Heart left ventricle (tissue), 16 donors: ENCODE data around the gene CHD8. TPM values are rescaled to one million over a fixed set of nuclear protein-coding genes. Genes with fewer than 3 reads are reported as not detected.

Experiments used
- ATAC-seq, 4 donors: fragments of 200-7000 bp; cut with Tn5 transposase; one replicate each; pipeline ENCODE4 v1.9.1; 2020 to 2022; ENCODE audit warnings: moderate library complexity in 4 of 4, mild to moderate bottlenecking in 3 of 4, moderate number of reproducible peaks in 1 of 4
- DNase-seq, 5 donors: peaks; one replicate each; pipeline ENCODE4 v3.0.0-alpha.2; 2020
- H3K27ac ChIP-seq, 12 donors: fragments of 200-600 bp; sonication (generic) in 4 of 12; one replicate each; pipeline versions ENCODE4 v1.5.0 to v1.8.0; 2016 to 2022; ENCODE audit warnings: mild to moderate bottlenecking in 2 of 12
- H3K27me3 ChIP-seq, 9 donors: fragments of 200-600 bp; sonication (generic) in 2 of 9; one replicate each; pipeline versions ENCODE4 v1.5.1 to v1.8.0; 2016 to 2022; ENCODE audit warnings: mild to moderate bottlenecking in 3 of 9
- H3K36me3 ChIP-seq, 9 donors: fragments of 200-600 bp; sonication (generic) in 2 of 9; one replicate each; pipeline versions ENCODE4 v1.5.0 to v1.8.0; 2018 to 2022; ENCODE audit warnings: mild to moderate bottlenecking in 2 of 9
- H3K4me1 ChIP-seq, 12 donors: fragments of 200-600 bp; sonication (generic) in 4 of 12; one replicate each; pipeline versions ENCODE4 v1.5.0 to v1.8.0; 2016 to 2022; ENCODE audit warnings: mild to moderate bottlenecking in 3 of 12
- H3K4me3 ChIP-seq, 12 donors: fragments of 200-600 bp; sonication (generic) in 4 of 12; one replicate each; pipeline versions ENCODE4 v1.5.0 to v1.8.0; 2017 to 2022; ENCODE audit warnings: mild to moderate bottlenecking in 9 of 12, moderate library complexity in 4 of 12
- H3K9me3 ChIP-seq, 12 donors: fragments of 200-600 bp; sonication (generic) in 4 of 12; one replicate each; pipeline versions ENCODE4 v1.5.0 to v1.8.0; 2016 to 2022; ENCODE audit warnings: mild to moderate bottlenecking in 1 of 12
- POLR2A ChIP-seq, 2 donors: fragments of 450-650 bp; IDR thresholded peaks; one replicate each; pipeline ENCODE4 v1.6.1; 2017; ENCODE audit warnings: antibody characterized with exemption in 2 of 2, mild to moderate bottlenecking in 2 of 2, moderate library complexity in 2 of 2
- WGBS, 4 donors: extraction: QIAGEN DNeasy Blood & Tissue Kit in 2 of 4; methylation state at CpG; one replicate each; pipeline versions ENCODE4 v1.1.5 to v1.1.7; 2013 to 2018; 5-methylcytosine and 5-hydroxymethylcytosine counted together
- intact Hi-C, 10 donors: fragments of 100-400 bp; cut with DNase I; formaldehyde crosslinking; loops; one replicate each; pipeline versions ENCODE4 v1.11.1 to v1.14.2; 2022
- polyA plus RNA-seq, 2 donors: library from polyadenylated mRNA; stranded (reverse); fragments of 200-250 nt; gene quantifications; one replicate each; pipeline ENCODE4 v1.2.3, GENCODE V29; 2013
- total RNA-seq, 9 donors: library from RNA; depleted of rRNA in 2 of 9; stranded (reverse); fragments of >200 nt in 2 of 9; fragmentation: NEBNext Ultra II Directional in 3 of 9; extraction: Animal tissue kit (Norgen Biotek cat#: 25700) in 3 of 9; gene quantifications; one replicate each; pipeline versions ENCODE4 v1.1.0 to v1.2.4, GENCODE V29; 2016 to 2023
- TF ChIP-seq, protein P1 (sequence below), 12 donors: fragments of 200-600 bp; sonication (generic) in 4 of 12; IDR thresholded peaks; one replicate each; pipeline versions ENCODE4 v1.5.0 to v1.8.0; 2018 to 2022; ENCODE audit warnings: antibody characterized with exemption in 12 of 12, mild to moderate bottlenecking in 5 of 12
- donor health status: ischemic (EF 13 %, LVEDD 7.1; RV severe dilation, severe dysfunction).
- donor health status: healthy with polysubstance abuse.
- donor health status: DM: no; HTN: yes; CAD: no.
- donor health status: DM: no; HTN: no; CAD: no.
- donor health status: ischemic (EF 25% LVEDD 6.9; RV normal size, moderate dysfunction).
- donor health status: ischemic (EF 25% LVEDD 5.7; RV mildly dilated, moderate dysfunction).
- donor health status: healthy.
- donor health status: DM: yes; HTN: yes; CAD: no.
- donor health status: ischemic (EF 35%, LVEDD 5.7; RV mildly dilated, moderate dysfunction).
- donor health status: nonischemic (EF 11% LVEDD 7.7; RV severe dilation, severe dysfunction).
- donor health status: DM: yes; HTN: yes; CAD: no.
- donor health status: PGD.
- donor health status: ischemic (EF 29% LVEDD 5.4; RV normal size, mild dysfunction).
- donor health status: nonischemic (EF 23%, LVEDD 6.1; RV moderate dilation, normal function).

CHD8 gene
- total and polyA plus RNA-seq, 11 donors = 19.0 to 56.9 (median 35.7) TPM

DNA sequence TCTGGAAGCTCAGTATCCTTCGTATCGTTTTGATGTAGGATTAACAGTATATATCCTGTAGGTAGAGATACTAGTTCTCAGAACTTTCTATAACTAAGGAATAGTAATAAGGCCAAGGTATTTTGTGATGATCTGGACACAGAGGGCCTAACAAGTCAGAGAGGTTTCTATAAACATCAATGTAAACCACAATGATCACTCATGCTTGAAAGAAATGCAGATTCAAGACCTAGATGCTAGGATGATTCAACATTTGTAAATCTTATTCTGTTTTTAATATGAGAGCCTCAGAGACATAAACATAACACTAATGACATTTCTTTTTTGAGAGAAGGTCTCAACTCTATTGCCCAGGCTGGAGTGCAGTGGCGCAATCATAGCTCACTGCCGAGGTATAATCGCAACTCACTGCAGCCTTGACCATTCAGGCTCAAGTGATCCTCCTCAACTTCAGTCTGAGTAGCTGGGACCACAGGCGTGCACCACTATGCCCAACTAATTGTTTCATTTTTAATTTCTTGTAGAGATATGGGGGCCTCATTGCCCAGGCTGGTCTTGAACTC lies 88.3 kb downstream of the CHD8 start:
- intact Hi-C loops = loop anchor here in 3 of 10 donors (10.0 kb wide), 2 partner anchors 47 to 103 kb away; partner anchors contain the start of gene HNRNPC (in 1 of the 3)

DNA sequence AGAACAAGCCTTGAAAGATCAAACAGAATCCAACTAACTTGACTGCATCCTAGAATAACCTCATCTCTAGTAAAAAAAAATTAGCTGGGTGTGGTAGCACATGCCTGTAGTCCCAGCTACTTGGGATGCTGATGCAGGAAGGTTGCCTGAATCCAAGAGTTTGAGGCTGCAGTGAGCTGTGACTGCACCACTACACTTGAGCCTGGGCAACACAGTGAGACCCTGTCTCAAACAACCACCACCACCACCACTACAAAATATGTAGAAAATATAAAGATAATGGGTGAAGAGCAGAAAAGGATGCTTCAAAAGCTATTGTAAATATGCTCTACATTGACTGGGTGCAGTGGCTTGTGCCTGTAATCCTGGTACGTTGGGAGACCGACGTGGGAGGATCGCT lies 99.4 kb downstream of the CHD8 start:
- Histone ChIP-seq H3K4me1 (peaks cover 0 to 6% (median 0%) of the 10 kb centered on the region in 12 donors), H3K4me3 (no peak overlapping the region), H3K27me3 (no peaks in the 10 kb centered on the region), H3K9me3 (no peaks in the 10 kb centered on the region), H3K27ac (no peak overlapping the region), H3K36me3 (peaks cover 4 to 100% (median 99%) of the 10 kb centered on the region in 9 donors)
- no peak for TF ChIP-seq POLR2A (IDR thresholded peaks at IDR 0.05)
- TF ChIP-seq, protein P1, sequence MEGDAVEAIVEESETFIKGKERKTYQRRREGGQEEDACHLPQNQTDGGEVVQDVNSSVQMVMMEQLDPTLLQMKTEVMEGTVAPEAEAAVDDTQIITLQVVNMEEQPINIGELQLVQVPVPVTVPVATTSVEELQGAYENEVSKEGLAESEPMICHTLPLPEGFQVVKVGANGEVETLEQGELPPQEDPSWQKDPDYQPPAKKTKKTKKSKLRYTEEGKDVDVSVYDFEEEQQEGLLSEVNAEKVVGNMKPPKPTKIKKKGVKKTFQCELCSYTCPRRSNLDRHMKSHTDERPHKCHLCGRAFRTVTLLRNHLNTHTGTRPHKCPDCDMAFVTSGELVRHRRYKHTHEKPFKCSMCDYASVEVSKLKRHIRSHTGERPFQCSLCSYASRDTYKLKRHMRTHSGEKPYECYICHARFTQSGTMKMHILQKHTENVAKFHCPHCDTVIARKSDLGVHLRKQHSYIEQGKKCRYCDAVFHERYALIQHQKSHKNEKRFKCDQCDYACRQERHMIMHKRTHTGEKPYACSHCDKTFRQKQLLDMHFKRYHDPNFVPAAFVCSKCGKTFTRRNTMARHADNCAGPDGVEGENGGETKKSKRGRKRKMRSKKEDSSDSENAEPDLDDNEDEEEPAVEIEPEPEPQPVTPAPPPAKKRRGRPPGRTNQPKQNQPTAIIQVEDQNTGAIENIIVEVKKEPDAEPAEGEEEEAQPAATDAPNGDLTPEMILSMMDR (IDR thresholded peaks at IDR 0.05) = no peak
- no peak for ATAC-seq
- whole genome bisulfite sequencing, 4 donors = 96 to 99% (median 98%) methylated on average over 4 of the region's 4 CpGs
- DNase-seq = no peak
- intact Hi-C loops = loop anchor here in 4 of 10 donors (5.0 to 10.0 kb wide), 4 partner anchors 36 to 122 kb away; no protein-coding TSS in a partner anchor

More for the DNA sequence above, 88.3 kb downstream of the CHD8 start:
- 94 to 98% (median 96%) methylated on average over 6 of the region's 6 CpGs for WGBS, 4 donors
- Histone ChIP-seq H3K4me3 (no peak overlapping the region), H3K36me3 (peaks cover 3 to 100% (median 100%) of the 10 kb centered on the region in 9 donors), H3K27me3 (no peaks in the 10 kb centered on the region), H3K9me3 (no peaks in the 10 kb centered on the region), H3K27ac (no peak overlapping the region), H3K4me1 (peaks cover 0 to 7% (median 0%) of the 10 kb centered on the region in 12 donors)
- ATAC-seq (no peak), DNase-seq (no peak)
- no peak for TF ChIP-seq POLR2A (IDR thresholded peaks at IDR 0.05)
- TF ChIP-seq, protein P1 (IDR thresholded peaks at IDR 0.05) = no peak

- Histone ChIP-seq H3K9me3 (no peaks in the 10 kb centered on the region), H3K27ac (peak overlapping the region in 1 of 12 donors; percentile 78), H3K4me3 (no peak overlapping the region), H3K36me3 (peaks cover 2 to 73% (median 62%) of the 10 kb centered on the region in 9 donors), H3K27me3 (no peaks in the 10 kb centered on the region), H3K4me1 (peaks cover 0 to 6% (median 0%) of the 10 kb centered on the region in 12 donors)
- TF ChIP-seq, protein P1 (IDR thresholded peaks at IDR 0.05) = no peak
- TF ChIP-seq POLR2A (IDR thresholded peaks at IDR 0.05) = no peak
- peak in 3 of 5 donors; percentile 24 to 37 (median 31) for DNase-seq
- peak in 2 of 4 donors; percentile 45 to 67 for ATAC-seq
- intact Hi-C loops = loop anchor here in 2 of 10 donors (10.0 kb wide), 2 partner anchors 52 to 118 kb away; no protein-coding TSS in a partner anchor
- 86 to 91% (median 88%) methylated on average over 9 of the region's 9 CpGs for WGBS, 4 donors
These were observed 103.3 kb downstream of the CHD8 start for GRCh38 chr14:21352587-21352986.

- H3K27me3 ChIP-seq = no peaks in the 10 kb centered on the region
- 34 to 52% (median 36%) methylated on average over 2 to 3 of the region's 3 CpGs for WGBS, 4 donors
- no peak overlapping the region for H3K27ac ChIP-seq
- DNase-seq (no peak), ATAC-seq (no peak)
- intact Hi-C loops = loop anchor here in 2 of 10 donors (10.0 kb wide), 2 partner anchors 54 to 116 kb away; no protein-coding TSS in a partner anchor
- H3K9me3 ChIP-seq = no peaks in the 10 kb centered on the region
- peaks cover 0 to 6% (median 0%) of the 10 kb centered on the region in 12 donors for H3K4me1 ChIP-seq
- no peak overlapping the region for H3K4me3 ChIP-seq
- H3K36me3 ChIP-seq = peaks cover 0 to 52% (median 42%) of the 10 kb centered on the region in 9 donors
- TF ChIP-seq, protein P1 (IDR thresholded peaks at IDR 0.05) = no peak
- no peak for TF ChIP-seq POLR2A (IDR thresholded peaks at IDR 0.05)
These were observed 105.4 kb downstream of the CHD8 start for GRCh38 chr14:21350539-21350938.
